Measurements from ENCODE around the gene LSM10.

Gene LSM10

DNA sequence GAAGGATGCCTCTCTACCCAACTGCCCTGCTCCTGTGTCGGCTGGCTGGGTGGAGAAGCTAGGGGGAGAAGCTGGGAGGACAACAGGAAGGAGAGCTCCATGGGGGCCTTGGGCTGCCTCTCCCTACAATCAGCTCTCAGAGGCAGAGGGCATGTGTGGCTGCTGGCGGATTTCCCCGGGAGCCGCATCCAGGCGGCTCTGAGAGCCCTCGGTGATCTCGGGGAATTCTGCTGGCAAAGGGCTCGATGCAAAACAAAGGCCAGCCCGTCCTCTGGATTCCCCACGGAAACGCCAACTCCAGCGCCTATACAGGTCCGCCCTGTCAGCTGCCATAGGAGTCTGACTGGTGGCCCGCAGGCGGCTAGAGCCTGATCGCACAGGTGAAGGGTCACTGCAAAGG, 47.9 kb downstream of the LSM10 start:
- DNase-seq, result no peak

DNA sequence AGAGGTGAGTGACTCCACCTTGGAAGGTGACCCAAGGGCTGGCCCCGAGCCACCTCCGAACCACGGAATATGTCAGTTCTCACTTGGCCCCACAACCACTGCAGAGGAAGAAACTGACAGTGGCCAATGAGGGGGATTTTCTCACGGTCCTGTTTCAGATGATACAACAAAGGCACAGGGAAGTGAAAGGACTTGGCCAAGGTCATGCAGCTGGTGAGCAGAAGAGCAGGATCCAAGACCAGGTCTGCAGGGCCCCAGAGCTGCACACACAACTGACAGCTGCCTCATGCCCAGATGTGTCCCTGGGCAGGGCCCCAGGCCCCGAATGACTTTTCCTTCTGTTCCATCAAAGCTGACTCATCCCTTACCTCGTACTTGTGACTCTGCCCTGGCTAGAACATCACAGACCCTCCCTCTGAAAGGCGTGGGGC, 48.5 kb downstream of the LSM10 start:
- no peak for DNase-seq

GRCh38 chr1:36346741-36347370, 50.9 kb downstream of the LSM10 start:
- no peak for DNase-seq

- DNase-seq, result no peak
Observed at GRCh38 chr1:36345353-36345752, 52.4 kb downstream of the LSM10 start.

DNA sequence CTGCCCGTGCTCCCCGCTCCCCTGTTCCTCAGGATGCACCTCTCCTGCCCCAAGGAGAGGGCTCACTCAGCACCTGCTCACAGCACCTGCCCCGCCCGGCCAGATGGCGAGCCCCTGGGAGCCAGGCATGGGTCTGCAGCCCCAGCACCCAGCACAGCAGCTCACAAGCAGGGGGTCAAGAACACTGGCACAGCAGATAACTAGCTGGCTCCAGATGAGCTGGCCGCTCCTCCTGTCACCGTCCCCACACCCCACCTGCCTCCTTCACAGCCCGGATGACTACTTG, 53.4 kb downstream of the LSM10 start:
- no peak for DNase-seq

- DNase-seq, result no peak
Observed at GRCh38 chr1:36343651-36344394, 53.9 kb downstream of the LSM10 start.
